ENCODE measurements around the gene STAC.
"Not testable (repeated sequence)": the region's sequence is repeated elsewhere in the genome, so short reads cannot be mapped to it uniquely, and the experiment has no call there.

STAC gene

DNA sequence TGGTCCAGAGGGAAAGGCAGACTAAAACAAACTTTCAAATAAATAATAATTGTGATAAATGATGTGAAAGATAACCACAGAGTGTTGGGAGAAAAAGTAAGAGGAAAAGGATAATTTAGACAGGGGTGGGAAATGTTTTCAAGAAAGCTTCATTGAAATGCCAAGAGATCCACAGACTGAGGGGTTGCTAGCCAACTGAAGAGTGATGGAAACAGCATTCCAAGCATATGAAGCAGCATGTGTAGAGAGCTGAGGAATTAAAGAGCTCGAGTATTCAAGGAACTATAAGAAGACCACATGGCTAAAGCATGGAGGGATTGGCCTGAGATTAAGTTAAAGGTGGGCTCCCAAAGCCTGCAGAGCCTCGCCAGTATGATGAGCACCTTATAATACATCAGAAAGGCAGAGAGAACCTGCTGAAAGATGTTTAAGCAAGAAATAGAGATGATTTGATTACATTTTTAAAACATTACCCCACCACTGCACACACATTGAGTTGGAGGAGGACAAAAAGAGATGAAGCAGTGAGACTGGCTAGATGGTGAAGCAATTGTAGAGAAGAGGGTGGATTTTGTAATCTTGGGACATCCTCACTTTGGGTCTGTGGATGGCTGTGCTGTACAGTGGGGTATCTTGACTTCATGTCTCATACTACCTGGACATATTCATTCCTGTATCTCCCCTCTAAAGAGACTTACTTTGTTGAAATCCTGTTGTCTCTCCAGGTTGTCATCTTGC, 100.8 kb downstream of the STAC start:
- DNase-seq (ENCODE audit: low read depth): no peak

DNA sequence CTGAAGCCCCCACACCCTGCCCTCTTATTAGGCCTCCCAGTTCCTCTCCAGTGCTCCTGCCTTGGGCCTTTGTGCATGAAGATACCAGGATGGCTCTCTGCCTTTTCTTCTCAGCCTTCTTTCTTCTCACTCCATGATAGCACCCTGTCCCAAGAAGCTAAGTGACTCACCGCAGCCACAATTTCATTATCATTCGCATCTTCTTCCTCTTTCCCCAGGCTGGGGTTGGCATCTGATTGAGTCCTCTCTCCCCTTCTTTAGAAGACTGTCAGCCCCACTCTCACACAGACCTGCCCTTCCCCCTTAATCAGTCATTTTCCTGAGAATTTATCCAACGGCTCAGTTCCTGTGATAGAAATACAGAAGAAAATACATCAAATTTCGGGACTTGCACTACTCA, 102.0 kb downstream of the STAC start:
- DNase-seq (ENCODE audit: low read depth): no peak

DNA sequence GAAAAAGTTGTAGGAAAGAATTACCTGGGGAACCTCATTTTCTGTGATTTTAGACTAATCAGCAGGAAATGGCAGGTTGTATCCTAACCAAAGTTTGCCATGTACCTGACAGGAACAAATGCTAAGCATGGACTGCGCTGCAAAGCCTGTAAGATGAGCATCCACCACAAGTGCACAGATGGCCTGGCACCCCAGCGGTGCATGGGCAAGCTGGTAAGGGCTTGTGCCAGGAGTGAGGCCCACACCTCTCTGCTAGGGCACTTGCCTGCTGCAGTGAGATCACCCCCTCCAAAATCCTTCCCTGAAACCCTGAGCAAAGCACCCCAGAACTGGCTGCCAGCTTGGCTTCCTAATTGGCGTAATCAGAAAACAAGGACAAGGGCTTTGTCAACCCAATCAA, 102.6 kb downstream of the STAC start:
- DNase-seq (ENCODE audit: low read depth): no peak

DNA sequence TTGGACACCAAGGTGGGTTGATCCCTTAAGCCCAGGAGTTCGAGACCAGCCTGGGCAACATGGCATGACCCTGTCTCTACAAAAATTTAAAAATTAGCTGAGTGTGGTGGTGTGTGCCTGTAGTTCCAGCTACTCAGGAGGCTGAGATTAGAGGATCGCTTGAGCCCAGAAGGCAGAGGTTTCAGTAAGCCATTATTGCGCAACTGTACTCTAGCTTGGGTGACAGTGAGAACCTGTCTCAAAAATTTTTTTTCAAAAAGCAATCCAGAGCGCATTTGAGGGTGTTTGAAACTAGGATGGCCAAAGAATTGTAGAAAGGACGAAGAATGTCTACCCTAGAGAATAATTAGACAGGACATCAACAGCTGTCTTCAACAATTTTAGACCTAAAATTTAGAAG, 103.4 kb downstream of the STAC start:
- DNase-seq (ENCODE audit: low read depth): no peak

DNA sequence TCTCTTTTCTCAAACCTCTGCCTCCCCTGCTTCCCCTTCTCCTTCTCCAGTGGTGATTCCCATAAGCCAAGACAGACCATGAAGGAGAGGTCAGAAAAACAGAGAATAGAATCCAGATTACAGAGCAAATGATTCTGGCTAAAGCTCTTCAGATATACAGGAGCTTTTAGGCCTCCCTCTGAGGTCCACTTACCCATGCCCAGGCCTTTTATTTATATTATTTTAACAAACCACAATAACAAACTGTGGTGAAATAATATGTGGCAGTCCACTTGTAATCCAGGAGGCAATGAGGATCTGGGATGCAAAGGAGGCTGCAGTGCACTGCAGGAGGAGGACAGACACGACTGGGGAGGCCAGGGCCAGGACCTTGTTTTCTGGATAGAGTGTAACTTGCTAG, 104.1 kb downstream of the STAC start:
- DNase-seq (ENCODE audit: low read depth): no peak

GRCh38 chr3:36486009-36486795, 105.9 kb downstream of the STAC start:
- no peak for DNase-seq (ENCODE audit: low read depth)

DNA sequence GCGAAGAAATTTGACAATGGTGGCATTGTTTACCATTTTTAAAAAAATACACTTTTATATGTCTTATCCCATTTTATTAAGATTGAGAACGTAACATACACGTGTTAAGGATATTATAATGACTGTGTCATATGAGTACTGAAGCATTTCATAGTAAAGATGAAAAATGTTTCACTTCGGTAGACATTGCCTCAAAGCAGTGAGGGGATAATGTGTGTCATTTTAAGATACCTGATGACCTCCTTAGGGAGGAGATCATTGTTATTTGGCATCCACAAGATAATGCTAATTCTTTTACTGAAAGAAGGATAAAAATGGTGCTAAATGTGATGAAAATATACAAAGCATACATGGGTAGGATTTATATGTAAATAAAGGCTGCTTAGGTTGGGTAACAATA, 107.3 kb downstream of the STAC start:
- DNase-seq (ENCODE audit: low read depth): no peak

- no peak for DNase-seq (ENCODE audit: low read depth)
Observed at GRCh38 chr3:36488077-36488789, 107.9 kb downstream of the STAC start.

DNA sequence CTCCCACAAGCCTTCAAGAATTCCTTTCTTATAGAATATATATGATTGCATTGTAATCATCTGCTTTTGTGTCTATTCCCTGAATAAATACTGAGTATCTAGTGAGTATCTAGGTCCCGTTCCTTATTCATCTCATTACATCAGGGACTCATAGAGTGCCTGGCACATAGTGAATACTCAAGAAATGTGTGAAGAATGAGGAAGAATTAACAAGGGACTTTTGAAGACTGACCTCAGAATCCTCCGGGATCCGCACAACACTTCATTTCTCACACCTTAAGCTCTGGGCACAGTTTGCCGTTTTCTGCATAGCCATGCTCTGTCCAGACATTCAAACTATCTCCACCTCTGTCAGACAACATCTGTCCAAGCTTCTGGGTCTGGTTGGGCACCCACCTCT, 108.8 kb downstream of the STAC start:
- no peak for DNase-seq (ENCODE audit: low read depth)

DNA sequence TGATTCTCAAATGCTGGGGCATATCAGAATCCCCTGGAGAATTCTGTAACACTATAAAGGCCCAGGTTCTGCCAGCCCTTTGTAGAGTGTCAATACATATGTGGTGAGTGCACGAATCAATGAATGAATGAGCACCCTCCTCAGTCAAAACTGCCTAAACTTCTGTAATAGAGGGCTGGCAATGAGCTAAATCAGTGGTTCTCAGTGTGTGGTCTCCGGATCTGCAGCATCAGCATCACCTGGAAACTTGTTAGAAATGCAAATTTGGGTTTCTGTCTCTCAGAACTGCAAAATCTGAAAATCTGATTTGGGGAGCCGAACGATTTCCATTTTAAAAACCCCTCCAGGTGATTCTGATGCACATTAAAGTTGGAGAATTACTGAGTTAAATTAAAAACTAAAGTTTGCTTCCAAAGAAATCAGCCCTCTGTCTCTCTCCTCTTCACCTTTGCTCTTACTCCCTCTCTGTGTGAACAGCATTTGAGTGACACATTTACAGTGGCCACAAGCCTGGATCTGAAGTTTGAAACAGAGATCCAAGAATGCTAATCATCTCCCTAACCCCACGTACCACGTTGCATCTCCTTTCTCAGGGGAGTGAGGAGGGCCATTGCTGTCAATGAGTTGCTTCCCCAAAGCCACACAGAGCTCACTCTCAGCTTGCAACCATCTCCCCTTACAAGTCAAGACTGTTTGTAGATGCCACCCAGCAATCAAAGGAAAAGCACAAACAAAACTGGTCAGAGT, 109.5 kb downstream of the STAC start:
- no peak for DNase-seq (ENCODE audit: low read depth)

- no peak for DNase-seq (ENCODE audit: low read depth)
Observed at GRCh38 chr3:36493051-36493450, 112.7 kb downstream of the STAC start.

GRCh38 chr3:36494461-36495109, 114.3 kb downstream of the STAC start:
- DNase-seq (ENCODE audit: low read depth): no peak

DNA sequence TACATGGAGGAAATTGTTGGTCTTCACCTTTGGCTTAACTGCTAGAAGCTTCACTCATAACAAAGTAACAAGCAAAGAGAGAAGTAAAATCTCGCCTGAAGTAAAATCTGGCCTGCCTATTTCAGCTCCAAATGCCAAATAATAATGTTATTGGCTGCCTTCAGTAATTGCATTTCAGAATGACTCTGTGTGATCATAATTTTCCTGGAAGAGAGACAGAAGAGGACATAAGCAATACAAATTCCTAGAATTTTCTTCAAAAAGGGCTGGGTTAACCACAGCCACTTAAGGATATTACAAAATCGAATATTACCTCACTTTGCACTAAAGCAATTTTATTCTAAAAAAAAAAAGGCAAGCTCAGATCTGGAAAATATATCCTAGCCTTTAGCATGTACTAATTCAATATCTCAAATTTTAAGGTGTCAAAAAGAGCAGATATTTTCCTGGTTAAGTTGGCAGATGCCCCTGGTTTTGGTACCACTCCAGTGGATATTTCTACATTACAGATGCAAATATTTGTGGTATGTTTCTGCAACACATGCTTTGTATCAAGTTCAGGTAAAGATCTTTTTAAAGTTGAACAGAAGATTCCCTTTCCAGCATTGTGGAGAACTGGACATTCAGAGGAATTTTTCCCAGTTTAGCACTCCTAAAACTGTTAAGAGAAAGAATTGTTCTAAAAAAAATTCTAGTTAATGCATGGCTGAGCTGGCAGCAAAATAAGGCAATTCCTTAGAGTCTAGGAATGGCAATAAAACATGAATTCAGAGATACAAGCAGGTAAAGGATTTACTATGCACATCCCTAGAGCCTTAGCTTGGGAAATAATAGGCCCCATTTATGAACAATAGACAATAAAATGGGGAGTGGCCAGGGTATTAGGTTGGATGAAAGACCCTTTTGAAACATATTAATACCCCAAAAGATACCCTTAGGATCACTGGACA, 116.7 kb downstream of the STAC start:
- no peak for DNase-seq (ENCODE audit: low read depth)

DNA sequence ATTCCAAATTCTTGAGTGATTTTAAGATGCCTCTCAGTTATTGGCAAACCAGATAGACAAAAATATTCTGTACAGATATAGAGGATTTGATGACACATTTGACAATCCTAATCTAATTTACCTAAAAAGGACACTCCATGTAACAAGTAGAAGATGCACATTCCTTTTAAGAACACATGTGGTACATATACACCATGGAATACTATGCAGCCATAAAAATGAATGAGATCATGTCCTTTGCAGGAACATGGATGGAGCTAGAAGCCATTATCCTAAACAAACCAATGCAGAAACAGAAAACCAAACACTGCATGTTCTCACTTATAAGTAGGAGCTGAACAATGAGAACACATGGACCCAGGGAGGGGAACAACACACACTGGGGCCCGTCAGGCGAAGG, 119.7 kb downstream of the STAC start:
- not testable (repeated sequence) for DNase-seq (ENCODE audit: low read depth)

DNA sequence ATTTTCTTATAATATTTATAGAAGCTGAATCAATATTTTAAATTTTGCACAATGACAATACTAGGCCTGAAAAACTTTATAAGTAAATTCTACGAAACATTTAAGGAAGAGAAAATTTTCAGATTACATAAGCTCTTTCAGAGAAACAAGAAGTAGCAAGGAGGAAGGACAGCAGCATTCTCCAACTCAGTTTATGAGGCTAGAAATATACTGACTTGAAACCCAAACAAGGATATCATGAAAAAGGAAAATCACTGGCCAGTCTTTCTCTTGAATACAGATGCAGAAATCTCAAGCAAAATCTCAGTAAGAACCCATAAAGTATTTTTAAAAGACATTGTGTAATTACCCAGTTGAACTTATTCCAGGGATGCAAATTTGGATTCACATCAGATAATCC, 121.3 kb downstream of the STAC start:
- no peak for DNase-seq (ENCODE audit: low read depth)

DNA sequence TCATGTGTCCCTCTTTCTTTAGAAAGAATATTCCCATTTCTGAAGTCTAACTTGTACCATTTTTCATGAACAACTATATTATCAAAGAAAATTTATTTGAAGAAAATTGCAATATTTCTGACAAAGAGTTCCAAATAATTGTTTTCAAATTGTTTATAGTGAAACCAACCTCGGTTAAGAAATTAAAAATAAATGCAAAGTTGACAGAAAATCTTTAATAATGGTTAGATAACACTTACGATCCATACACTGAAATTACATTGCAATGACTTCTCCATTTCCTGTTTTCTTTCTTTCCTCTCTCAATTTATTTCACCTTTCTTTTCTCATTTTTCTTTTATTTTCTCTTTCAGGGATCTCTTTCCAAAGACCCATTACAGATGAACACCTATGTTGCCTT, 125.1 kb downstream of the STAC start:
- DNase-seq (ENCODE audit: low read depth): no peak

DNA sequence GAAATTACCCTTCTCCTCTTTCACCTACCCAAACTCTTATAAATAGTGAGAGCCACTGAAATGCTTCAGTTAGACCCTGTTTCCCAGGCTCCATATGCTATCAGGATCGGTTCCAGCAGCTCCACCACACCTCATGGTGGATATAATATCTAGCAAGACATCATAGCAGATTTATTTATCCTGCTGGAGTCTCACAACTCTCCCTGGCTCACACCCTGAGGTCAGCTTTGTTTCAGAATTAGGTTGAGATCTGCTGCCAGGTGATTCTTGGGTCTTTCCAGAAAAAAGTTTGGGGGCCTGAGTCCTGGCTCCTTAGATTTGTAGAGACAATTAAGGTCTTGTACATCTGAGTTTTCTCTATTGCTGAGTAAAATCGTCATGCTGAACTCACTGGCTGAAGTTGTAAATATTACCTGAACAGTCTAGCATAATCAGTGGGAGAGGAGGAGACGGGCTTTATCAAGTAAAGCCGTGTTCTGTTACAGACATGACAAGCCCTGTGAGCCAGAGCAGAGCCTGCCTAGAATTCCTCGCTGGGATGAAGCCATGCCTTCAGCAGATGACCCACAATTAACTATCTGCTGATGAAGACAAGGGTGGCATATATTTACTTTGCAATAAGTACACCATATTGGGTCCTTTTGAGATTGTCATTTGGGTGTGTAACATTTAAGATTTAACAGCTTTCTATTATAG, 131.6 kb downstream of the STAC start:
- no peak for DNase-seq (ENCODE audit: low read depth)

DNA sequence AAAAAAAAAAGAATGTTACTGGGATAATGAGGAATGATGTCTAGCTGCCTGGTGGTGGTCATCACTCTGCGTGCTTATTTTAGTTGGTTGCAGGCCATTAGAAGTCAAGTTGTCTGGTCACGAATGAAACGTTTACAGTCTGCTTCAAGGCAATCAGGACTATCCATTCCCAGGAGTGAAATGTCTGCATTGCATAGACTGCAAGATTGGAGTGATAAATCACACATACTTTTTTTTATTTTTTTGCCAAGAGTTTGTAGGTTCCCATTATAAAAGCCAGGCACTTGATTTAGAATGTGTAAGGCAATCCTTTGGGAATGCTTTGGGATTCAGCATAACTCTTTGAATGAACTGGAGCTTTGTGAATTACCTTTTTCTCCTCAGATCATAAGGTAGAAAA, 132.3 kb downstream of the STAC start:
- DNase-seq (ENCODE audit: low read depth): no peak

GRCh38 chr3:36514171-36514570, 133.9 kb downstream of the STAC start:
- DNase-seq (ENCODE audit: low read depth): no peak

- DNase-seq (ENCODE audit: low read depth): no peak
Observed at GRCh38 chr3:36519682-36520081, 139.4 kb downstream of the STAC start.
